Colon (tissue), 2 donors: ENCODE data around the gene PGGHG.
"Not testable (repeated sequence)": the region's sequence is repeated elsewhere in the genome, so short reads cannot be mapped to it uniquely, and the experiment has no call there.

Source experiments
- FAIRE-seq: peaks from 2 replicates; lab custom pipeline; 2012; peaks lifted over from hg19 to GRCh38; lab: Jason Lieb, UNC
- donor health status: control.
- donor health status: control.

Gene PGGHG

GRCh38 chr11:313787-314553, 25.0 kb downstream of the PGGHG start, which contains the start of gene IFITM1:
TSS of gene IFITM1 (plus strand) at chr11:314040. CDS start at chr11:314171, 131 bp downstream.
- FAIRE-seq = no peak

GRCh38 chr11:314554-314875, 25.6 kb downstream of the PGGHG start:
- not testable (repeated sequence) for FAIRE-seq

GRCh38 chr11:315051-315481, 26.1 kb downstream of the PGGHG start:
- no peak for FAIRE-seq

- FAIRE-seq = no peak
Measured at GRCh38 chr11:315516-315994, 26.6 kb downstream of the PGGHG start.

GRCh38 chr11:316031-316701, 27.2 kb downstream of the PGGHG start:
- FAIRE-seq = no peak

GRCh38 chr11:316891-317301, 28.0 kb downstream of the PGGHG start:
- FAIRE-seq = no peak

GRCh38 chr11:317668-318404, 28.9 kb downstream of the PGGHG start:
- not testable (repeated sequence) for FAIRE-seq

GRCh38 chr11:318405-319120, 29.6 kb downstream of the PGGHG start:
- FAIRE-seq = not testable (repeated sequence)

GRCh38 chr11:319121-319887, 30.4 kb downstream of the PGGHG start:
- not testable (repeated sequence) for FAIRE-seq

GRCh38 chr11:319888-320273, 31.0 kb downstream of the PGGHG start:
- FAIRE-seq = not testable (repeated sequence)

GRCh38 chr11:324156-324555, 35.2 kb downstream of the PGGHG start:
- no peak for FAIRE-seq

- FAIRE-seq = not testable (repeated sequence)
Measured at GRCh38 chr11:324593-325517, 35.9 kb downstream of the PGGHG start.

- FAIRE-seq = no peak
Measured at GRCh38 chr11:325796-326591, 37.1 kb downstream of the PGGHG start.

GRCh38 chr11:326592-326841, 37.6 kb downstream of the PGGHG start:
- no peak for FAIRE-seq

- no peak for FAIRE-seq
Measured at GRCh38 chr11:326842-327580, 38.1 kb downstream of the PGGHG start.

GRCh38 chr11:327581-327923, 38.6 kb downstream of the PGGHG start:
- no peak for FAIRE-seq

GRCh38 chr11:328012-328411, 39.1 kb downstream of the PGGHG start:
- FAIRE-seq = no peak

- FAIRE-seq = not testable (repeated sequence)
Measured at GRCh38 chr11:328516-329100, 39.7 kb downstream of the PGGHG start.

GRCh38 chr11:329886-330253, 40.9 kb downstream of the PGGHG start:
- FAIRE-seq = no peak
